ENCODE data around the gene TMEM176A.

DNA sequence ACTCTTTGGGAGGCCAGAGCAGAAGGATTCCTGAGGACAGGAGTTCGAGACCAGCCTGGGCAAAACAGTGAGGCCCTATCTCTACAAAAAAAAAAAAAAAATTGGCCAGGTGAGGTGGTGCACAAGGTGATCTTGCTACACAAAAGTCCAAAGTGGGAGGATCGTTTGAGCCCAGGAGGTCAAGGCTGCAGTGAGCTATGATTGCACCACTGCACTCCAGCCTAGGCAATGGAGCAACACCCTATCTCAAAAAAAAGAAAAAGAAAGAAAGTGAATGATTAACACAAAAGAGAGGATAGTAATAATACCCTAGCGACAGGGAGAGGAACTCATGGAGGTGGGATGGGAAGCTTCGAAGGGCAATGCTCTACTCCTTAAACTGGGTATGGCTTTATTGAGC is 30.8 kb upstream of the TMEM176A start:
- TF ChIP-seq, protein P1, sequence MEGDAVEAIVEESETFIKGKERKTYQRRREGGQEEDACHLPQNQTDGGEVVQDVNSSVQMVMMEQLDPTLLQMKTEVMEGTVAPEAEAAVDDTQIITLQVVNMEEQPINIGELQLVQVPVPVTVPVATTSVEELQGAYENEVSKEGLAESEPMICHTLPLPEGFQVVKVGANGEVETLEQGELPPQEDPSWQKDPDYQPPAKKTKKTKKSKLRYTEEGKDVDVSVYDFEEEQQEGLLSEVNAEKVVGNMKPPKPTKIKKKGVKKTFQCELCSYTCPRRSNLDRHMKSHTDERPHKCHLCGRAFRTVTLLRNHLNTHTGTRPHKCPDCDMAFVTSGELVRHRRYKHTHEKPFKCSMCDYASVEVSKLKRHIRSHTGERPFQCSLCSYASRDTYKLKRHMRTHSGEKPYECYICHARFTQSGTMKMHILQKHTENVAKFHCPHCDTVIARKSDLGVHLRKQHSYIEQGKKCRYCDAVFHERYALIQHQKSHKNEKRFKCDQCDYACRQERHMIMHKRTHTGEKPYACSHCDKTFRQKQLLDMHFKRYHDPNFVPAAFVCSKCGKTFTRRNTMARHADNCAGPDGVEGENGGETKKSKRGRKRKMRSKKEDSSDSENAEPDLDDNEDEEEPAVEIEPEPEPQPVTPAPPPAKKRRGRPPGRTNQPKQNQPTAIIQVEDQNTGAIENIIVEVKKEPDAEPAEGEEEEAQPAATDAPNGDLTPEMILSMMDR (IDR thresholded peaks at IDR 0.05; ENCODE audit: insufficient read depth, low read length, poor library complexity, severe bottlenecking) = no peak
- no peak for TF ChIP-seq EZH2phosphoT487 (conservative IDR thresholded peaks at IDR 0.05; ENCODE audit: low read length)
